Fibroblast of lung (primary cell): ENCODE data around the gene SSBP1.

Experiments
- CTCF ChIP-seq, 2 donors: IDR thresholded peaks in 1 of 2; conservative IDR thresholded peaks in 1 of 2; 1 replicate in 1 of 2; 2 replicates in 1 of 2; pipeline ENCODE4 v1.5.1; 2011 to 2012; ENCODE audit warnings: low read length in 2 of 2, control low read depth in 1 of 2, inconsistent platforms in 1 of 2, low read depth in 1 of 2, mild to moderate bottlenecking in 1 of 2
- EZH2 ChIP-seq: IDR thresholded peaks from 2 replicates; pipeline ENCODE4 v1.5.1; 2012; ENCODE audit warnings: low read length, control low read depth, mild to moderate bottlenecking; ENCODE audit errors: missing control alignments

GRCh38 chr7:141693082-141693481 is 45.1 kb upstream of the SSBP1 start:
- TF ChIP-seq CTCF (conservative IDR thresholded peaks at IDR 0.05 in 1 of 2, IDR thresholded peaks at IDR 0.05 in 1 of 2; ENCODE audit: low read depth in 1 of 2, low read length in 2 of 2), result no peak
- TF ChIP-seq EZH2, result no peak
